Immature natural killer cell (primary cell): ENCODE measurements around the gene WNT7A. TPM values are rescaled to one million over a fixed set of nuclear protein-coding genes. Genes with fewer than 3 reads are reported as not detected.

Experiments used
- DNase-seq, 3 donors: peaks; one replicate each; pipeline ENCODE4 v3.0.0; 2022; ENCODE audit warnings: mixed read lengths in 1 of 3
- H3K27ac Mint-ChIP-seq, 6 donors: one replicate each; pipeline ENCODE4 v1.8.0; 2020; ENCODE audit warnings: mixed read lengths in 6 of 6, mild to moderate bottlenecking in 5 of 6, inconsistent platforms in 4 of 6, moderate library complexity in 3 of 6
- H3K27me3 Mint-ChIP-seq, 3 donors: one replicate each; pipeline ENCODE4 v1.8.0; 2020 to 2021; ENCODE audit warnings: low read depth in 3 of 3, mild to moderate bottlenecking in 3 of 3, mixed read lengths in 3 of 3, moderate library complexity in 3 of 3, inconsistent platforms in 1 of 3
- H3K36me3 Mint-ChIP-seq, 3 donors: one replicate each; pipeline ENCODE4 v1.8.0; 2020; ENCODE audit warnings: mixed read lengths in 3 of 3, inconsistent platforms in 2 of 3, mild to moderate bottlenecking in 2 of 3
- H3K4me1 Mint-ChIP-seq, 2 donors: one replicate each; pipeline ENCODE4 v1.8.0; 2020; ENCODE audit warnings: inconsistent platforms in 2 of 2, mild to moderate bottlenecking in 2 of 2, mixed read lengths in 2 of 2, moderate library complexity in 1 of 2
- H3K4me3 Mint-ChIP-seq, 5 donors: one replicate each; pipeline ENCODE4 v1.8.0; 2020; ENCODE audit warnings: mild to moderate bottlenecking in 5 of 5, mixed read lengths in 5 of 5, inconsistent platforms in 3 of 5, moderate library complexity in 3 of 5
- H3K9me3 Mint-ChIP-seq, 6 donors: one replicate each; pipeline ENCODE4 v1.8.0; 2020; ENCODE audit warnings: mild to moderate bottlenecking in 6 of 6, mixed read lengths in 6 of 6, inconsistent platforms in 4 of 6, moderate library complexity in 3 of 6
- polyA plus RNA-seq, 3 donors: library from polyadenylated mRNA; unstranded; fragments of 300-500 nt; fragmentation: Illumina TruSeq; gene quantifications; one replicate each; pipeline ENCODE4 v1.2.3, GENCODE V29; 2021

The WNT7A gene
- polyA plus RNA-seq, 3 donors from 2014 or later, result not detected

DNA sequence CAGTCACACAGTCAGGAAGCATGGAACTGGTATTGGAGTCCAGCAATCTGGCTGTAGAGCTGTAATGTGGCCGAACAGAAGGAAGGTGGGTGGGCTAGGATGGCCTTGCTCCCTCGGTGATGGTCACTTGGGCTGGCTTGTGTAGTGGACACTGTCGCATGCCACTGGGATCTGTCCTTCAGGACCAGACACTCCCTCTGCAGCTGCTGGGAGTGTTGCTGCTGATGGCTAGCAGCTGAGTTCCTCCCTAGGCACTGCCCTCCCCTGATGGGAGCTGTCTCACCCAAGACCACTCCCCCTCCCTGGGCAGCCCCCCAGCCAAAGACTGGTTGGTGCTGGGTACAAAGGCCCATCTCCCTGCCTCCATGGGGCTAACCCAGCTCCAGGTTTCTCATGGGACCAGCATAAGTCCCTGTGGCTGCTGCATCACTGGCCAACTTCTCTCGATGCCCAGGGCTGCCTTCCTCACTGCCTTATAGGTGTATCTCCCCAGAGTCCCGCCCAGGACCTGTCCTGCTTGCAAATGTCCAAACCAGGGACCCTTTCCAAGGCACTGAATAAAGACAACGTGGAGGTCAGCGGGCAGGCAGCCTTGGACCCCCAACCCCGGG, 48.4 kb downstream of the WNT7A start:
- H3K4me1 Mint-ChIP-seq, result no peaks in the 10 kb centered on the region
- H3K27ac Mint-ChIP-seq, result no peak overlapping the region
- no peaks in the 10 kb centered on the region for H3K36me3 Mint-ChIP-seq
- DNase-seq, result no peak
- H3K4me3 Mint-ChIP-seq, result no peak overlapping the region
- peaks cover under 1 to 6% (median 2%) of the 10 kb centered on the region in 3 donors for H3K27me3 Mint-ChIP-seq
- no peaks in the 10 kb centered on the region for H3K9me3 Mint-ChIP-seq

- H3K4me3 Mint-ChIP-seq, result no peak overlapping the region
- H3K4me1 Mint-ChIP-seq, result no peaks in the 10 kb centered on the region
- no peaks in the 10 kb centered on the region for H3K36me3 Mint-ChIP-seq
- no peak overlapping the region for H3K27ac Mint-ChIP-seq
- no peaks in the 10 kb centered on the region for H3K9me3 Mint-ChIP-seq
- DNase-seq, result no peak
- H3K27me3 Mint-ChIP-seq, result peaks cover 0 to 3% (median 0%) of the 10 kb centered on the region in 3 donors
These were observed 50.6 kb downstream of the WNT7A start for GRCh38 chr3:13829311-13829710.

DNA sequence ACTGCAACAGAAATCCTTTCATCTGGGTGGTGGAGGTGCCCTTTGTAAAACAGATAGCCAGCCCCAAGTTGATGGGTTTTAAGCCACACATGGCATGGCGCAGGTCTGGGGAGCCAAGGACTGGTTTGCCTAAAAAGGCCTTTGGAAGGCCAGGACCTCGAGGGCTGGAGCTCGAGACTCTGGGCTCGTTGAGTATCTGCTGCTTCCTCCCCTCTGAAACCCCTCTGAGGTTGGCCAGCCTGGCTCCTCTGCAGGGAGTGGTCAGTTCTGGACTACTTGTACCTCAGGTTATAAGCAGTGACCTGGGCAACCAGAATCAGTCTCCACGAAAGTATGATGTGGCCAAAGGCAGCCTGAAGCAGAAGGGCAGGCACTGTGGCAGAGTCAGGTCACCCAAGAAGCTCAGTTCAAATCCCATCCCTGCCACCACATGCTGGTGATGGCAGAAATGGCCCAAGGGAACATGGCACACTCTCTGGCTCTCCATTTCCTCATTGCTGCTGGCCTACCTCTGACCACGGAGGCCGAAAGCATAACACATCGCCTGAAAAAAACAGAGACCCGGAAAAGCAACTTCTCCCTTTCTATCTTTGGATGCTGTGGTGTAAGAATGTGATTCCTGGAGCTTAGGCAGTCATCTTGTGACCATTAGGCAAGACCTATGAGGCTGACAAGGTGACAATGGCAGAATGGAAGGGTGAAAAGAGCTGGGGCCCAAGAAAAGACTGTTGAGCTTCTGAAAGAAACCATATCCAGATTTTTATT, 51.2 kb downstream of the WNT7A start:
- Mint-ChIP-seq H3K9me3 (no peaks in the 10 kb centered on the region), H3K27me3 (peaks cover 0 to 3% (median 0%) of the 10 kb centered on the region in 3 donors), H3K4me3 (no peak overlapping the region), H3K36me3 (no peaks in the 10 kb centered on the region), H3K27ac (no peak overlapping the region), H3K4me1 (no peaks in the 10 kb centered on the region)
- no peak for DNase-seq

GRCh38 chr3:13827699-13828098, 52.2 kb downstream of the WNT7A start:
- DNase-seq, result no peak
- H3K9me3 Mint-ChIP-seq, result no peaks in the 10 kb centered on the region
- no peak overlapping the region for H3K4me3 Mint-ChIP-seq
- no peak overlapping the region for H3K27ac Mint-ChIP-seq
- H3K27me3 Mint-ChIP-seq, result no peaks in the 10 kb centered on the region
- H3K36me3 Mint-ChIP-seq, result no peaks in the 10 kb centered on the region
- H3K4me1 Mint-ChIP-seq, result no peaks in the 10 kb centered on the region

DNA sequence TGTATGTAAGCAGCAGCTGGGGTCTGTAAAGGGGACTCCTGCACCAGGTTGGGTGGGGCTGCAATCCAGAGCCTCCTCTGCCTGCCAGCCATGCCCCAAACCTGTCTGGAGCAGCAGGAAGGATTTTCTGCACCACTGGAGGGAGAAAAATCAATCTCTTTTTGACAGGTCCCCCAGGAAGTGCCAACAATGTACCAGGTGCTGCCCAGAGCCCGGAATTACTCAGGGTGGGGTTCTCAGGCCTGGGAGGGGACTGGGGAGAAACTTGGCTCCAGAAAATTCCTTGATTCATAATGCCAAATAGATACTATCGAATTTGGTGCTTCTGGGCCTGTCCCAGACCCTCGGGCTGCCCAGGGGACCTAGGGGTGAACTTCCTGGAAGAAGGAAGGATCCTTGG, 52.6 kb downstream of the WNT7A start:
- Mint-ChIP-seq H3K9me3 (no peaks in the 10 kb centered on the region), H3K27ac (no peak overlapping the region), H3K4me3 (no peak overlapping the region), H3K27me3 (no peaks in the 10 kb centered on the region), H3K36me3 (no peaks in the 10 kb centered on the region), H3K4me1 (no peaks in the 10 kb centered on the region)
- DNase-seq, result no peak

GRCh38 chr3:13826672-13827071, 53.2 kb downstream of the WNT7A start:
- Mint-ChIP-seq H3K27ac (no peak overlapping the region), H3K9me3 (no peaks in the 10 kb centered on the region), H3K27me3 (no peaks in the 10 kb centered on the region), H3K4me1 (no peaks in the 10 kb centered on the region), H3K36me3 (no peaks in the 10 kb centered on the region), H3K4me3 (no peak overlapping the region)
- no peak for DNase-seq

DNA sequence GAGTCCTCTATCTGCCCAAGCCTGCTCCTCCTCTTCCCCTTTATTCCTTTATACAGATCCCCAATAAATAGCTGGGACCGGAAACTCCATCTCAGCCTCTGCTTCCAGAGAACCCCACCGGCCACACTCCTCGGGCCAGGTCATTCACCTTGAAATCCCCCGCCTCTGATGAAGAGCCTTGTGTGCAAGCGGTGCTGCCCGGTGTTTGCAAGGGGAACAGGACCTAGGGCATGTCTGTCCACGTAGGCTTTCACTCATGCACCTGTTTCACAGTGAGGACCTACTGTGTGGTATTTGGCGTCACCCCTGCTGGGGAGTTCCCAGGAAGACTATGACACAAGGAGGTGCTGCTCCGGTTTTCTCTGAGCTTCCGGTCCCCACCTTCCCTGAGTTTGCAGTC, 54.0 kb downstream of the WNT7A start:
- H3K27ac Mint-ChIP-seq, result no peak overlapping the region
- no peaks in the 10 kb centered on the region for H3K36me3 Mint-ChIP-seq
- DNase-seq, result no peak
- no peaks in the 10 kb centered on the region for H3K4me1 Mint-ChIP-seq
- H3K27me3 Mint-ChIP-seq, result no peaks in the 10 kb centered on the region
- no peaks in the 10 kb centered on the region for H3K9me3 Mint-ChIP-seq
- no peak overlapping the region for H3K4me3 Mint-ChIP-seq

GRCh38 chr3:13825311-13825579, 54.6 kb downstream of the WNT7A start:
- H3K4me3 Mint-ChIP-seq, result no peak overlapping the region
- no peak for DNase-seq
- H3K4me1 Mint-ChIP-seq, result no peaks in the 10 kb centered on the region
- H3K9me3 Mint-ChIP-seq, result no peaks in the 10 kb centered on the region
- H3K27me3 Mint-ChIP-seq, result no peaks in the 10 kb centered on the region
- no peak overlapping the region for H3K27ac Mint-ChIP-seq
- no peaks in the 10 kb centered on the region for H3K36me3 Mint-ChIP-seq

GRCh38 chr3:13824521-13825310, 55.2 kb downstream of the WNT7A start:
- no peaks in the 10 kb centered on the region for H3K4me1 Mint-ChIP-seq
- H3K9me3 Mint-ChIP-seq, result no peaks in the 10 kb centered on the region
- no peak overlapping the region for H3K4me3 Mint-ChIP-seq
- DNase-seq, result no peak
- H3K36me3 Mint-ChIP-seq, result no peaks in the 10 kb centered on the region
- H3K27ac Mint-ChIP-seq, result no peak overlapping the region
- no peaks in the 10 kb centered on the region for H3K27me3 Mint-ChIP-seq

GRCh38 chr3:13823692-13824091, 56.2 kb downstream of the WNT7A start:
- Mint-ChIP-seq H3K4me3 (no peak overlapping the region), H3K27ac (no peak overlapping the region), H3K9me3 (no peaks in the 10 kb centered on the region), H3K36me3 (no peaks in the 10 kb centered on the region), H3K27me3 (no peaks in the 10 kb centered on the region), H3K4me1 (no peaks in the 10 kb centered on the region)
- DNase-seq, result no peak

- H3K27me3 Mint-ChIP-seq, result no peaks in the 10 kb centered on the region
- no peaks in the 10 kb centered on the region for H3K36me3 Mint-ChIP-seq
- no peaks in the 10 kb centered on the region for H3K4me1 Mint-ChIP-seq
- H3K27ac Mint-ChIP-seq, result no peak overlapping the region
- H3K4me3 Mint-ChIP-seq, result no peak overlapping the region
- H3K9me3 Mint-ChIP-seq, result no peaks in the 10 kb centered on the region
- DNase-seq, result no peak
These were observed 56.8 kb downstream of the WNT7A start for GRCh38 chr3:13822871-13823585.

DNA sequence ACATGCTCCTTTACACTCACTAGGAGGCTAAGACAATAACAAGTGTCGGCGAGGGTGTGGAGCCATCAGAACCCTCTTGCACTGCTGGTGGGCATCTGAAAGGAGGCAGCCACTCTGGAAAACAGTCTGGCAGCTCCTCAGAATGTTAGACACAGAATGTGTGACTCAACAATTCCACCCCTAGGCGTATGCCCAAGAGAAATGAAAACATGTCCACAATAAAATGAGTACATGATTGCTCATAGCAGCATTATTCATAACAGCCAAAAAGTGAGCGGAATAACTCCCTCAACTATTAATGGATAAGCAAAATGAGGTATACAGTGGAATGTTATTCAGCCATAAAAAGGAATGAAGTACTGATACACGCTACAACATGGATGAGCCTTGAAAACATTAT, 57.8 kb downstream of the WNT7A start:
- H3K36me3 Mint-ChIP-seq, result no peaks in the 10 kb centered on the region
- H3K4me1 Mint-ChIP-seq, result no peaks in the 10 kb centered on the region
- H3K9me3 Mint-ChIP-seq, result peaks cover 0 to 5% (median 5%) of the 10 kb centered on the region in 6 donors
- H3K27ac Mint-ChIP-seq, result no peak overlapping the region
- DNase-seq, result no peak
- H3K27me3 Mint-ChIP-seq, result peaks cover 0 to 2% (median 0%) of the 10 kb centered on the region in 3 donors
- no peak overlapping the region for H3K4me3 Mint-ChIP-seq

GRCh38 chr3:13821126-13821525, 58.7 kb downstream of the WNT7A start:
- no peak for DNase-seq
- peaks cover 0 to 3% (median 0%) of the 10 kb centered on the region in 3 donors for H3K36me3 Mint-ChIP-seq
- H3K4me3 Mint-ChIP-seq, result no peak overlapping the region
- no peak overlapping the region for H3K27ac Mint-ChIP-seq
- peaks cover 0 to 2% (median 1%) of the 10 kb centered on the region in 3 donors for H3K27me3 Mint-ChIP-seq
- peaks cover 3 to 14% (median 12%) of the 10 kb centered on the region in 6 donors for H3K9me3 Mint-ChIP-seq
- no peaks in the 10 kb centered on the region for H3K4me1 Mint-ChIP-seq

DNA sequence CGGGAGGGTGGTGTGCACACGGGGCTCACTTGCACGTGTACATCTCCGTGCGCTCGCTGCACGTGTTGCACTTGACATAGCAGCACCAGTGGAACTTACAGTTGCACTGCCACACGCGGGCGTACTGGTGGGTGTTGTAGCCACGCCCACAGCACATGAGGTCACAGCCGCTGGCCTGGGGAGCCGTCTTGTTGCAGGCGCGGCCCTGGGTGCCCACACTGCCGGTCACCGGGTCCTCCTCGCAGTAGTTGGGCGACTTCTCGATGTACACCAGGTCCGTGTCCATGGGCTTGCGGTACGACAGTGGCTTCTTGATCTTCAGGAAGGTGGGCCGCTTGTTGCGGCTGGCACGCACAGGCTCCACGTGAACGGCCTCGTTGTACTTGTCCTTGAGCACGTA, 61.0 kb downstream of the WNT7A start:
- Mint-ChIP-seq H3K4me1 (no peaks in the 10 kb centered on the region), H3K27ac (no peak overlapping the region), H3K36me3 (peaks cover 3 to 5% (median 4%) of the 10 kb centered on the region in 3 donors), H3K27me3 (peaks cover 0 to 7% (median 1%) of the 10 kb centered on the region in 3 donors), H3K4me3 (no peak overlapping the region), H3K9me3 (peaks cover 11 to 34% (median 24%) of the 10 kb centered on the region in 6 donors)
- no peak for DNase-seq
